KMS-11 (cell line): Measurements from ENCODE around the gene IQGAP1.
"Not testable (repeated sequence)": the region's sequence is repeated elsewhere in the genome, so short reads cannot be mapped to it uniquely, and the experiment has no call there.

ENCODE experiments used
- H2AFZ ChIP-seq: fragments of 200-600 bp; sonication (generic); 2 replicates; pipeline ENCODE4 v1.6.1; 2016; ENCODE audit warnings: antibody characterized with exemption, mixed run types, low read depth
- H3K27ac ChIP-seq: fragments of 200-600 bp; sonication (generic); 2 replicates; pipeline ENCODE4 v1.6.1; 2016; ENCODE audit warnings: mild to moderate bottlenecking, mixed run types
- H3K27me3 ChIP-seq: fragments of 200-600 bp; sonication (generic); 2 replicates; pipeline ENCODE4 v1.6.1; 2017; ENCODE audit warnings: mild to moderate bottlenecking, low read depth, mixed run types, moderate library complexity; ENCODE audit not compliant: insufficient read depth
- H3K36me3 ChIP-seq: fragments of 200-600 bp; sonication (generic); 2 replicates; pipeline ENCODE4 v1.6.1; 2017; ENCODE audit warnings: mild to moderate bottlenecking, mixed run types; ENCODE audit not compliant: insufficient read depth
- H3K4me1 ChIP-seq: fragments of 200-600 bp; sonication (generic); 2 replicates; pipeline ENCODE4 v1.6.1; 2016; ENCODE audit warnings: mild to moderate bottlenecking, low read depth, mixed run types; ENCODE audit not compliant: poor library complexity, severe bottlenecking
- H3K4me2 ChIP-seq: fragments of 200-600 bp; sonication (generic); 2 replicates; pipeline ENCODE4 v1.7.0; 2016; ENCODE audit warnings: mild to moderate bottlenecking, mixed run types
- H3K4me3 ChIP-seq: fragments of 200-600 bp; sonication (generic); IDR thresholded peaks from 2 replicates; pipeline ENCODE4 v1.6.1; 2017; ENCODE audit warnings: low read depth, low read length, mixed read lengths; ENCODE audit not compliant: insufficient read depth
- H3K79me2 ChIP-seq: fragments of 200-600 bp; sonication (generic); 2 replicates; pipeline ENCODE4 v1.6.1; 2016; ENCODE audit warnings: low read depth, mixed run types; ENCODE audit not compliant: insufficient read depth
- H3K9ac ChIP-seq: fragments of 200-600 bp; sonication (generic); 2 replicates; pipeline ENCODE4 v1.6.1; 2016; ENCODE audit warnings: mild to moderate bottlenecking, mixed run types
- H4K20me1 ChIP-seq: fragments of 200-600 bp; sonication (generic); 2 replicates; pipeline ENCODE4 v1.6.1; 2016; ENCODE audit warnings: mild to moderate bottlenecking, mixed run types; ENCODE audit not compliant: insufficient read depth
- CTCF ChIP-seq: fragments of 200-600 bp; sonication (generic); conservative IDR thresholded peaks from 2 replicates; pipeline ENCODE4 v1.6.1; 2017; ENCODE audit warnings: low read depth, mild to moderate bottlenecking, antibody characterized with exemption, low read length, moderate library complexity, mixed read lengths

Gene IQGAP1

GRCh38 chr15:90513448-90513847 is 125.4 kb downstream of the IQGAP1 start:
- Histone ChIP-seq H4K20me1 (no peaks in the 10 kb centered on the region), H3K79me2 (no peaks in the 10 kb centered on the region), H3K4me1 (no peaks in the 10 kb centered on the region), H3K4me2 (no peak overlapping the region), H2AFZ (no peak overlapping the region), H3K36me3 (no peaks in the 10 kb centered on the region), H3K27me3 (no peaks in the 10 kb centered on the region), H3K27ac (no peak overlapping the region), H3K4me3 (no peak overlapping the region), H3K9ac (no peak overlapping the region)
- no peak for TF ChIP-seq CTCF

DNA sequence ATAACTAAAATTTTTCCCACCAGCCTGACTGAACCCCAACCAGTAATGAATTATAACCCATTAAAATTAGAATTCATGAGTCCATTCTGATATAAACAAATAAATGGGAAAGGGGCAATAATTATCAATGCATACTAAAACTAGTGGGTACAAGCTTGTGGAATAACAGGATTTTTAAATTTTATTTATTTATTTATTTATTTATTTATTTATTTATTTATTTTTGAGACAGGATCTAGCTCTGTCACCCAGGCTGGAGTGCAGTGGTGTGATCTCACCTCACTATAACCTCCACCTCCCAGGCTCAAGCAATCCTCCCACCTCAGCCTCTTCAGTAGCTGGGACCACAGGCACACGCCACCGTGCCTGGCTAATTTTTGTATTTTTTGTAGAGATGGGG is 125.9 kb downstream of the IQGAP1 start:
- not testable (repeated sequence) for H3K4me3 ChIP-seq, H3K79me2 ChIP-seq, H3K27me3 ChIP-seq, H3K36me3 ChIP-seq, H3K4me1 ChIP-seq, H2AFZ ChIP-seq, H3K27ac ChIP-seq, H3K9ac ChIP-seq, H4K20me1 ChIP-seq, H3K4me2 ChIP-seq

DNA sequence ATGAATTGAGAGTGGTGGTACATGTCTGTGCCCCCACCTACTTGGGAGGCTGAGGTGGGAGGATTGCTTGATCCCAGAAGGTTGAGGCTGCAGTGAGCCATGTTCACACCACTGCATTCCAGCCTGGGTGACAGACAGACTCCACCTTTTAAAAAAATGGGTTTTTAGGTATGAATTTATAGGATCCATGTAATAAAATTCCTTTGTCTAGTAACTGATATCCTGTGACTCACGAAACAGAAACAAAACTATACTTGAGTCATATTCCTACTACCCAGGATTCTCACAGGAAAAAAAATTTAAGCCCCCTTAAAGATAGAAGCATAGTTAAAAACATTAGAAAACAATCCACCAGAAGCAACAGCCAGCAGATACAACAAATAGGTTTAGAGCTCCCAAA is 131.6 kb downstream of the IQGAP1 start:
- H3K4me1 ChIP-seq, result peaks cover 13% of the 10 kb centered on the region
- H3K79me2 ChIP-seq, result no peaks in the 10 kb centered on the region
- no peaks in the 10 kb centered on the region for H4K20me1 ChIP-seq
- H2AFZ ChIP-seq, result no peak overlapping the region
- H3K36me3 ChIP-seq, result no peaks in the 10 kb centered on the region
- H3K9ac ChIP-seq, result no peak overlapping the region
- no peaks in the 10 kb centered on the region for H3K27me3 ChIP-seq
- H3K4me2 ChIP-seq, result no peak overlapping the region
- no peak overlapping the region for H3K27ac ChIP-seq
- H3K4me3 ChIP-seq, result no peak overlapping the region
- no peak for TF ChIP-seq CTCF

GRCh38 chr15:90520365-90520764 is 132.3 kb downstream of the IQGAP1 start:
- Histone ChIP-seq H3K27ac (no peak overlapping the region), H3K36me3 (no peaks in the 10 kb centered on the region), H3K4me2 (no peak overlapping the region), H3K79me2 (no peaks in the 10 kb centered on the region), H3K9ac (no peak overlapping the region), H3K27me3 (no peaks in the 10 kb centered on the region), H3K4me1 (peaks cover 15% of the 10 kb centered on the region), H2AFZ (no peak overlapping the region), H4K20me1 (no peaks in the 10 kb centered on the region), H3K4me3 (no peak overlapping the region)
- TF ChIP-seq CTCF, result no peak

DNA sequence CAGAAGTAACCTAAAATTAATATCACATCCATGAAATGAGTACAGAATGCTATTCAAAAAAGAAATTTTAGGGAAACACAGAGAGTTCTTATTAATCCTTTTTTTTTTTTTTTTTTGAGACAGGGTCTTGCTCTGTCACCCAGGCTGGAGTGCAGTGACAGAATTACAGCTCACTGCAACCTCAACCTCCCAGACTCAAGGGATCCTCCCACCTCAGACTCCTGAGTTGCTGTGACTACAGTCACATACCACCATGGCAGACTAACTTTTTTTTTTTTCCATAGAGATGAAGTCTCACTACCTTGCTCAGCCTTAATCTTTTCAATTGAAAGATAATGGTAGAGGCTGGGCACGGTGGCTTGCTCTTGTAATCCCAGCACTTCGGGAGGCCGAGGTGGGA is 135.3 kb downstream of the IQGAP1 start:
- Histone ChIP-seq H3K9ac (no peak overlapping the region), H3K27me3 (no peaks in the 10 kb centered on the region), H3K4me3 (no peak overlapping the region), H4K20me1 (no peaks in the 10 kb centered on the region), H3K79me2 (no peaks in the 10 kb centered on the region), H3K4me2 (no peak overlapping the region), H3K27ac (no peak overlapping the region), H3K4me1 (peaks cover 15% of the 10 kb centered on the region), H2AFZ (no peak overlapping the region), H3K36me3 (no peaks in the 10 kb centered on the region)
- no peak for TF ChIP-seq CTCF

DNA sequence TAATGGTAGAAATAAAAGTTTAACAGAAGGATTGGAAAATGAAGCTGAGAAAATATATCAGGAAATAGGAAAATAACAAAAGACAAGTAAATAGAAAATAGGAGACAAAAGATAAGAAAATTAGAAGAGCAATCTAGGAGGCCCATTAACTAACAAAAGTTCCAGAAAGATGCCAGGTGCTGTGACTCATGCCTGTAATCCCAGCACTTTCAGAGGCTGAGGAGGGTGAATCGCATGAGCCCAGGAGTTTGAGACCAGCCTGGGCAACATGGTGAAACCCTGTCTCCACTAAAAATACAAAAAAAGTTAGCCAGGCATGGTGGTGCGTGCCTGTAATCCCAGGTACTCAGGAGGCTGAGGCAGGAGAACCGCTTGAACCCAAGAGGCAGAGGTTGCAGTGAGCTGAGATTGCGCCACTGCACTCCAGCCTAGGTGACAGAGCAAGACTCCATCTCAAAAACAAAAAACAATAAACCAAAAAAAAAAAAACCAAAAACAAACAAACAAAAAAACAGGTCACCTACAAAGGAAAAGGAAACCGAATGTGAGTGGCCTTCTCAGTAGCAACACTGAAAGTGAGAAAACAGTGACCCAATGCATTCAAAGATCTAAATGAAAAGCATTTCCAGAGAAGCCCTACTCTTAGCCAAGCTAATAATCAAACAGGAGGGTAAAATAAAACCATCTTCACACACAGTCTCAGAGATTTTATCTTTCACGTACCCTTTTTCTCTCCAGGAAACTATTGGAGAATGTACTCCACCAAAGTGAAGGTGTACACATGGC is 136.2 kb downstream of the IQGAP1 start:
- H3K79me2 ChIP-seq, H4K20me1 ChIP-seq, H3K36me3 ChIP-seq, H3K9ac ChIP-seq, H3K4me3 ChIP-seq, H3K27ac ChIP-seq, H3K27me3 ChIP-seq: not testable (repeated sequence)
- Histone ChIP-seq H2AFZ (0 out of 2 replicates have a peak overlapping the region, but pooled peaks have one; percentile 9), H3K4me2 (peak overlapping the region; percentile 34; the same call in 1 of the 2 replicates), H3K4me1 (peaks cover 15% of the 10 kb centered on the region)
